GM21381 (cell line): Measurements from ENCODE around the gene COL20A1.

Experiments used
- ATAC-seq: cut with Tn5 transposase; IDR thresholded peaks from one replicate; pipeline ENCODE4 v1.9.1; 2021; ENCODE audit warnings: mild to moderate bottlenecking, moderate library complexity; ENCODE audit not compliant: unreplicated experiment

COL20A1 gene

DNA sequence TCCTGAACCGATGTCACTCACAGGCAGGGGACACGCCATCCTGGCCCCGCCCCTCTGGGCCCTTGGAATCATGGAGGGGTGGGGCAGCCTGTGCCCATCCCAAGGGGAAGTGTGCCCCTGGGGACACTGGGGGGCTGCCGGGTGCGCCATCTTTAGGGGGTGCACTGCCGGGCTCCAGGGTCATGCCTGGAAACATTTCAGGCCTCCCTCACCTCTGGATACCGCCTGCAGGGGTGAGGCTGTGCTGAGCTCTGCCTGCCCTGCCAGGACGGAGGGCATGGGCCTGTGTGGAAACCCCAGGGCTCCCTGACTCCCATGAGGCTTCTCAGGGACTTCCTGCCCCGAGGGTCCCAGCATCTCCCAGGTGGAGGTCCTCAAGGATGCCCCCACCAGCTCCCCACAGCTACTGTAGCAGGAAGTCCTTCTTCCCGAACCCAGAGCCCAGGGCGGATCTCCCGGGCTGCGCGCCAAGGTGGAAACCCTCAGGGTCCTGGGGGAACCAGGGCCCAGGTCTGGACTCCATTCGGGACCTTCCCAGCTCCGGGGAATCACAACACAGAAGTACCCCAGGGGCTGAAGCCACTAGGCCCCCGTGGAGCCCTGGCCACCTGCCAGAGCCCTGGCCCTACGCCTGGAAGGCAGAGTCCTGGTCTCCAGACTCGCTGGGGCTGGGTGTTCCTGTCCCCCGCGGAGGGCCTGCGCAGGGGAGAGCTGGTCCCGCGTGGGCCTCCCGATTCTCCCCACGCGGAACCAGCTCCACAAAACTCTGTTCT, 52.5 kb downstream of the COL20A1 start:
- no peak for ATAC-seq

DNA sequence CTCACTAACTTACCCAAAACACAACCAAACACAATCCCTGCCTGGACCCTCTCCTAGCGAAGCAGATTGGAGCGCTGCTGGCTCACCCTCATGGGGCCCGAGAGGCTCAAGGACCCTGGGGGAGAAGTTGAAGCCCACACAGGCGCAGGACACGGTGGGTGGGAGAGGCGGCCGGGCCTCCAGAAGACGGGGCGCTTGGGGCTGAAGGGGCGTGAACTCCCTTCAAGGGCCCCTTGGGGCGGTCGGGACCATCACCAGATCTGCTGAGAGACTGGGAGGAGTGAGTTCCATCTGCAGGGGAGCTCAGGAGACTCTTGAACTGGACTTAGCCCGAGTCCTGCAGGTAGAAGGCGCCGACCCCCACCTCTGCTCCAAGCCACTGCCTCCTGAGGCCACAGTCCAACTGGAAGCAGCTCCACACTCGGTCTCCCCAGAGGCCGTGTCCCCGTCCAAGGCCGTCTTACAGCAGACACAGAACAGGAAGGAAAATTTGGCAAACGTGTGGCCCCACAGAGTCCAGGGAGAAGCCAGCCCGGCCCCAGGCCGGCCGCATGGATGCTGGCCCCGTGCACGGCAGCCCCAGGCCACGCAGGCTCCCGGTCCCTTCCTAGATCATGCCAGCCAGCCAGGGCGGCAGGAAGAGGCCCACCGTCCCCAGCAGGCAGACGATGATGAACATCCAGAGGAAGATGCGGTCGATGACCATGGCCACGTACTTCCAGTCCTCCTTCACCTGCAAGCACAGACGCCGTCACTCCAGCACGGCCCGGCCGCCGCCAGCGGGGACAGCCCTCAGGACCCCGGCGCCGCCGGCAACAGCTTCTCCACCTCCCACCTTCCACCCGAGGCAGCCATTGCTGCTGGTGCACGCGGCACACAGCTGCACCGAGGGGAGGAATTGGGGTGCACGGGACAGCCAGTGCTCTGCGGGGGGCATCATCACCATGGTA, 53.4 kb downstream of the COL20A1 start:
- no peak for ATAC-seq

DNA sequence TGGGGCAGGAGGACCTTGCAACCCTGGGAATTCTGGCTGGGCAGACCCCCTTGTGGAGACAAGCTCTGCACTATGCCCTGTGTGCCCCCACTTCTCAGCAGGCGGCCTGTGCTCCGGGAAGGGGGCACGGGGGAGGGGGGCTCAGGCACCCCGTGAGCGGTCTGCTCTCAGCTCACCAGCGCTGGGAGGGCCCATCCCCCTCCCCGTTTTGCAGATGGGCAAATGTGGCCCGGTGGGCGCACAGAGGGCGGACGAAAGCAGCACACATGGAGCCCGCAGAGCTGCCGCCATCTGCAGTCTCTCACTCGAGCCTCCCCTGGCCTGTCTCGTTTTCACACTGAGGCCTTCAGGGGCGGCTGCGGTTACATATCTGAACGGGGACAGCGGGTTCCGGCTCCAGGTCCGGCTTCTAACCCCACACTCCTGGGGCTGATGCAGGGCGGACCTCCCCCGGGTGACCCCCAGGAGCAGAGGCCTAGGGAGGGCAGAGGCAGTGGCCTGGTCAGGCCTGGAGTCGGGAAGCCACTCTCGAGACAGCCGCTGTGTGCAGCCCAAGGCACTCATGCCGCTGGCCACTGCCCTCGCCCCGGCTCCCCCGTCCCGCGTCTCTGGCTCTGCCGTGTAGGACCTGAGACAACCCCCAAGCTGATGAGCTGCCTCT, 54.2 kb downstream of the COL20A1 start:
- ATAC-seq: no peak

- no peak for ATAC-seq
Observed at GRCh38 chr20:63347950-63348827, 55.2 kb downstream of the COL20A1 start.

GRCh38 chr20:63348828-63349515, 56.0 kb downstream of the COL20A1 start:
- no peak for ATAC-seq

- no peak for ATAC-seq
Observed at GRCh38 chr20:63349516-63349895, 56.5 kb downstream of the COL20A1 start.

DNA sequence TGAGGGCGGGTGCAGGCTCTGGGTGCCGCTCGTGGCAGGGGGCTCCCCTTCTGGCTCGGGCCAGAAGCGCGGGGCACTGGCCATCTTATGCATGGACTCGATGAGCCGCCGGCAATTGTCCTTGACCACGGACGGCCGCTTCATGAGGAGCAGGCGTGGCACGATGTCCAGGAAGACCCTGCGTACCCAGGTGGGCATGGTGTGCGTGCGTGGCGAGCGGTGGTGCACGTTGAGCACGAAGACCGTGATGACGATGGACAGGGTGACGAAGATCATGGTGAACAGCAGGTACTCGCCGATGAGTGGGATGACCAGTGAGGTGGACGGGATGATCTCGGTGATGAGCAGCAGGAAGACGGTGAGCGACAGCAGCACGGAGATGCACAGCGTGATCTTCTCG, 57.2 kb downstream of the COL20A1 start:
- no peak for ATAC-seq

- no peak for ATAC-seq
Observed at GRCh38 chr20:63350597-63351325, 57.8 kb downstream of the COL20A1 start.

- no peak for ATAC-seq
Observed at GRCh38 chr20:63351326-63351700, 58.3 kb downstream of the COL20A1 start.

DNA sequence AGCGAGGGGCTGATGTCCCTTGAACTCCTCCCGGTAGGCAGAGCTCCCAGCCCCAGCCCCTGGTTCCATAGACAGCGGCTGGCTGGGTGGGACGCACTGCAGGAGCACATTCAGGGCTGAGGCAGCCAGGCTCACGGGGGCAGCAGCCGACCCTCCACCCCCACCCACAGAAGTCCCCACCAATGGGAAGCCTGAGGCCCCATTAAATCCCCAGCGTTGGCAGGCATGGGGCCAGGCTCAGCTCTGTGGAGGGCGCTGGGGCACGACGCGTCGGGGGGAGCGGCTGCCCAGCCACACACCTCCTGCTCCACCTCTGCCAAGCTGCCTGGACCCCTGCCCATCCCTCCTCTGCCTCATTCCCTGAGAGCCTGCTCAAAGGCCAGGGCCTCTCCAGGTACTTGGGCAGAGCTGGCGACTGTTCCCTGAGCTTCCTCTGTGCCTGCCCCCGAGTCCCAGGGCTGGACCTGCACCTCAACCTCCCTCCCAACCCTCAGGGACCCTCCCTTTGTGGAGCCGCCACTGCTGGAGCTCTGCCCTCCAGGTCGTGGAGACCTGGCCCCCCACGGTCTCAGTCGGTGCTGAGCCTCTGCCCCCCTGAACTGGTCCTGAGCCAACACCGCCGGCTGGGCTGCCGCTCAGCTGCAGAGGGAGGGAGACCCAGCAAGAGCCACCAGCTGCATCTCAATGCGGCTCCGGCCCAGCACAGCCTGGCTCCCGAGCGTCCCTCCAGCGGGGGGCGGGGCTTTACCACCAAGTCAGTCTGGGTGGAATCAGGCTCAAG, 59.0 kb downstream of the COL20A1 start:
- no peak for ATAC-seq

- no peak for ATAC-seq
Observed at GRCh38 chr20:63352811-63353221, 59.8 kb downstream of the COL20A1 start.

- ATAC-seq: no peak
Observed at GRCh38 chr20:63354636-63355350, 61.8 kb downstream of the COL20A1 start.

GRCh38 chr20:63355781-63356295, 62.9 kb downstream of the COL20A1 start:
- ATAC-seq: no peak

GRCh38 chr20:63356511-63356910, 63.5 kb downstream of the COL20A1 start:
- ATAC-seq: no peak

- no peak for ATAC-seq
Observed at GRCh38 chr20:63356931-63357879, 64.2 kb downstream of the COL20A1 start.
